NCI-H128 (cell line): ENCODE measurements around the gene GRHL1.

Source experiments
- DNase-seq: peaks from one replicate; lab custom pipeline; 2025; ENCODE audit not compliant: unreplicated experiment; lab: John Stamatoyannopoulos, UW

Gene GRHL1

GRCh38 chr2:10036095-10036884 is 84.8 kb downstream of the GRHL1 start:
- DNase-seq = no peak

- DNase-seq = no peak
Measured at GRCh38 chr2:10038123-10038522, 86.6 kb downstream of the GRHL1 start.

GRCh38 chr2:10038716-10039115 is 87.2 kb downstream of the GRHL1 start:
- no peak for DNase-seq

- no peak for DNase-seq
Measured at GRCh38 chr2:10039658-10040410, 88.3 kb downstream of the GRHL1 start.

GRCh38 chr2:10041711-10042110 is 90.2 kb downstream of the GRHL1 start:
- DNase-seq = no peak

GRCh38 chr2:10042301-10043161 is 91.0 kb downstream of the GRHL1 start:
- no peak for DNase-seq

GRCh38 chr2:10043256-10043905 is 91.9 kb downstream of the GRHL1 start, which contains the start of gene KLF11:
TSS of gene KLF11 (plus strand) at chr2:10043550. CDS start at chr2:10043717, 167 bp downstream.
- DNase-seq = peak; percentile 89

- DNase-seq = peak; percentile 76
Measured at GRCh38 chr2:10043906-10044601, 92.6 kb downstream of the GRHL1 start.

- DNase-seq = no peak
Measured at GRCh38 chr2:10045561-10046355, 94.3 kb downstream of the GRHL1 start.

- DNase-seq = no peak
Measured at GRCh38 chr2:10046931-10047330, 95.4 kb downstream of the GRHL1 start.

- no peak for DNase-seq
Measured at GRCh38 chr2:10047616-10048500, 96.4 kb downstream of the GRHL1 start.

- DNase-seq = no peak
Measured at GRCh38 chr2:10048501-10049171, 97.1 kb downstream of the GRHL1 start.
